ENCODE data around the gene RGMB.

Gene RGMB

GRCh38 chr5:98785244-98785643 lies 11.8 kb downstream of the RGMB start:
- DNase-seq (ENCODE audit: low read depth, low spot score) = no peak

GRCh38 chr5:98786191-98786853 lies 12.9 kb downstream of the RGMB start:
- no peak for DNase-seq (ENCODE audit: low read depth, low spot score)

GRCh38 chr5:98787131-98787719 lies 13.8 kb downstream of the RGMB start:
- DNase-seq (ENCODE audit: low read depth, low spot score) = no peak

GRCh38 chr5:98789029-98789428 lies 15.6 kb downstream of the RGMB start:
- DNase-seq (ENCODE audit: low read depth, low spot score) = no peak

- DNase-seq (ENCODE audit: low read depth, low spot score) = no peak
Observed at GRCh38 chr5:98791001-98791519, 17.6 kb downstream of the RGMB start.

- no peak for DNase-seq (ENCODE audit: low read depth, low spot score)
Observed at GRCh38 chr5:98791898-98792580, 18.6 kb downstream of the RGMB start.

- DNase-seq (ENCODE audit: low read depth, low spot score) = no peak
Observed at GRCh38 chr5:98793223-98793622, 19.8 kb downstream of the RGMB start.

- no peak for DNase-seq (ENCODE audit: low read depth, low spot score)
Observed at GRCh38 chr5:98794001-98794400, 20.5 kb downstream of the RGMB start.

GRCh38 chr5:98794414-98795080 lies 21.1 kb downstream of the RGMB start:
- no peak for DNase-seq (ENCODE audit: low read depth, low spot score)

GRCh38 chr5:98795243-98795642 lies 21.8 kb downstream of the RGMB start:
- no peak for DNase-seq (ENCODE audit: low read depth, low spot score)

- no peak for DNase-seq (ENCODE audit: low read depth, low spot score)
Observed at GRCh38 chr5:98796197-98796972, 22.9 kb downstream of the RGMB start.

GRCh38 chr5:98798371-98798770 lies 24.9 kb downstream of the RGMB start:
- DNase-seq (ENCODE audit: low read depth, low spot score) = no peak

GRCh38 chr5:98798847-98799246 lies 25.4 kb downstream of the RGMB start:
- no peak for DNase-seq (ENCODE audit: low read depth, low spot score)

GRCh38 chr5:98804066-98804465 lies 30.6 kb downstream of the RGMB start:
- no peak for DNase-seq (ENCODE audit: low read depth, low spot score)

- DNase-seq (ENCODE audit: low read depth, low spot score) = no peak
Observed at GRCh38 chr5:98805070-98805469, 31.6 kb downstream of the RGMB start.

GRCh38 chr5:98807806-98808205 lies 34.3 kb downstream of the RGMB start:
- DNase-seq (ENCODE audit: low read depth, low spot score) = no peak

GRCh38 chr5:98810206-98810605 lies 36.7 kb downstream of the RGMB start:
- no peak for DNase-seq (ENCODE audit: low read depth, low spot score)

- no peak for DNase-seq (ENCODE audit: low read depth, low spot score)
Observed at GRCh38 chr5:98813755-98814154, 40.3 kb downstream of the RGMB start.

GRCh38 chr5:98816582-98817222 lies 43.2 kb downstream of the RGMB start:
- no peak for DNase-seq (ENCODE audit: low read depth, low spot score)

GRCh38 chr5:98825582-98826375 lies 52.3 kb downstream of the RGMB start:
- no peak for DNase-seq (ENCODE audit: low read depth, low spot score)

All from iPS DF 19.7 (cell line).